ENCODE measurements around the gene HACD1.
"Not testable (repeated sequence)": the region's sequence is repeated elsewhere in the genome, so short reads cannot be mapped to it uniquely, and the experiment has no call there.

HACD1 gene

DNA sequence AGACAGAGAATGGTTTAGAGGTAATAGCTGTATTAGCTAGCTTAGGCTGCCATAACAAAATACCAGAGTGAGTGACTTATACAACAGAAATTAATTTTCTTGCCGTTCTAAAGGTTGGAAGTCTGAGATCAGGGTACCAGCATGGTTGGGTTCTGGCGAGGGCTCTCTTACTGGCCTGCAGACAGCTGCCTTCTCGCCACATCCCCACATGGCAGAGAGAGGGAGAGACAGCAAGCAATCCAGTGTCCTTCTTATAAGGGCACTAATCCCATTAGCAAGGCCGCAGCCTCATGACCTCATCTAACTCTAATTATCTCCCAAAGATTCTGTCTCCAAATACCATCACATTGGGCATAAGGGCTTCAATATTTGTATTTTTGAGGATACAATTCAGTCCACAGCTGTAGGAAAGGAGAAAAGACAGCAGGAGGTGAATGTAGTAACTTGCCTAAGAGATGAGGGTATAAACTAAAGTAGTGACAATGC lies 23.2 kb upstream of the HACD1 start:
- DNase-seq: no peak

DNA sequence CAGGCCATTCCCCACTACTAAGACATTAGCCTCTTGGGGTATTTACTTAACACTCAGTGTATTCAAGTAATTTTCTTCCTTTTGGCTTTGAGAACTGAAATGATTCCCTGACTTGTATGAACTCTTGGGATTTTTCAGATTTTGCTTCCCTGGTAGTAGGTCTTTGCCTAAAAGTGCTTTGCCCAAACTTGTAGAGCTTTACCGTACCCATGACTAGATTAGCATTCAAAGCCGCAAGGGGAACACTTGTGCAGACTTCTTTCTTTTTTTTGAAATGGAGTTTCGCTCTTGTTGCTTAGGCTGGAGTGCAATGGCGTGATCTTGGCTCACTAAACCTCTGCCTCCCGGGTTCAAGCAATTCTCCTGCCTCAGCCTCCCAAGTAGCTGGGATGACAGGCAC lies 20.7 kb upstream of the HACD1 start:
- DNase-seq: no peak

GRCh38 chr10:17633353-17633752 lies 16.2 kb upstream of the HACD1 start:
- no peak for DNase-seq

DNA sequence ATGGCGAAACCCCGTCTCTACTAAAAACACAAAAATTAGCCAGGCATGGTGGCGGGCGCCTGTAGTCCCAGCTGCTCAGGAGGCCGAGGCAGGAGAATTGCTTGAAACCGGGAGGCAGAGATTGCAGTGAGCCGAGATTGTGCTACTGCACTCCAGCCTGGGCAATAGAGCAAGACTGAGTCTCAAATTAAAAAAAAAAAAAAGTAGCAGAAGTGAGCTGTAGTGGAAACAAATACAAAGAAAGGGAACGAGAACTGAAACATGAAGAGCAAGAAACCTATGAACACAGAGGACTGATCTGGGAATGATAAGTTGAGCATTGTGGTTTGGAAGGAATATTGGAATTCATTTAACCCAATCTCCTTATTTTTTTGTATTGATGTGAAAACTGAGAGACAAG lies 15.4 kb upstream of the HACD1 start:
- not testable (repeated sequence) for DNase-seq

GRCh38 chr10:17626656-17627055 lies 9.5 kb upstream of the HACD1 start:
- DNase-seq: no peak

DNA sequence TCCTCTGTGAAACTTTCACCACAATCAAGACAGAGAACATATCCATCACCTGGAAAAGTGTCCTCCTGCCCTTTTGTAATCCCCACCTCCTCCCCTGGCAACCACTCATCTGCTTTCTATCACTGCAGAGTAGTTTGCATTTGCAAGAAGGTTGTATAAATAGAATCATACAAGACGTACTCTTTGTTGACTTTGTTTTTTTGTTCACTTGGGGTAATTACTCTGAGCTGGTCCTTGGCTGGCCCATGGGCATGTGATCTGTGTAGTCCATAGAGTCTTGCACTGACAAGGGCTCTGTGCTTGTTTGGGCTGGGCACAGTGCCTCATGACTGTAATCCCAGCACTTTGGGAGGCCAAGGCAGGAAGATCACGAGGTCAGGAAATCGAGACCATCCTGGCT lies 7.8 kb upstream of the HACD1 start:
- no peak for DNase-seq

DNA sequence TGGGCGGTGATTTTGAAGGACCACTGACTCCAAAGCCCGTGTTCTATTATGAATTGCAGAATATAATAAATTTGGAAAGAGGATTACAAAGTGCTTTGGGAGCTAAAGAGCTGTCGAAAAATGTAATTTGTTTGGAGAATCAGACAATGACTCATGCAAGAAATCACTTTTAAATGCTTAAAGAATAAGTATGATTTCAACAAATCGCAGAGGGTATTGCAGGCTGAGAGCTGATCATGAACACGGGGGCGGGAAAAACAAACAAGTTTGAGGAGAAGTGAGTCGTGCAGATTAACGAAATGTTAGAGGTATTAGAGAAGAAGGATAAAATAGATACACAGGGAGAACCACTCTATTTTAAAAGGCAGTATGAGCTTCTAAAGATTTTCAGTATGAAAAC lies 4.9 kb upstream of the HACD1 start:
- no peak for DNase-seq

DNA sequence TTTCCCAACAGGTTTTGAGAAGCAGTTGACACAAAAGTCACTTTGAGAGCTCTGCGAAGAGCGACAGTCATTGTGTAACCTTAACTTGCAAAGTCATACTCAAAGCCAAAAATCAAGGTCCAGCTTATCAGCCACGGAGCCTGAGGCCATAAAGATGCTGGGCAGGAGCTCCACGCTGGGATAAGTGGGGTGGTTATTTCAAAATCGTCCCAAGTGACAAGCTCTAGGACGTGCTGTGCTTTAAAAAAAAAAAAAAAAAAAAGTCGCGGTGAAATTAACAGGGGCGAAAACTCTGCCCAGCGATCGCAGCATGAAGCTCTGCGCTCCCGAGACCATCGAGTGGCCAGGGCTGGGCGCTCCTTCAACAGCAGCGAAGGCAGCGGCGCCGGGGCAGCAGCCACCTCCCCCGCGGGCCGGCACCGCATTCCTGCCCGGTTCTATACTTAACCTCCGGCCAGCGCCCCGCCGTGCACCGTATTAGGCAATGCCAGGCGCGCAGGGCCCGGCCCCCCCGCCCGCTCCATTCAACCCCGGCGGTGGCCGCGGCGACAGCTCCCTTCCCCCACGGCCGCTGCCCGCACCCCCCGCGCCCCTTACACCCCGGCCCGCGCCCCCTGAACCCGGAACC lies 657 bp downstream of the HACD1 start:
- DNase-seq: no peak

DNA sequence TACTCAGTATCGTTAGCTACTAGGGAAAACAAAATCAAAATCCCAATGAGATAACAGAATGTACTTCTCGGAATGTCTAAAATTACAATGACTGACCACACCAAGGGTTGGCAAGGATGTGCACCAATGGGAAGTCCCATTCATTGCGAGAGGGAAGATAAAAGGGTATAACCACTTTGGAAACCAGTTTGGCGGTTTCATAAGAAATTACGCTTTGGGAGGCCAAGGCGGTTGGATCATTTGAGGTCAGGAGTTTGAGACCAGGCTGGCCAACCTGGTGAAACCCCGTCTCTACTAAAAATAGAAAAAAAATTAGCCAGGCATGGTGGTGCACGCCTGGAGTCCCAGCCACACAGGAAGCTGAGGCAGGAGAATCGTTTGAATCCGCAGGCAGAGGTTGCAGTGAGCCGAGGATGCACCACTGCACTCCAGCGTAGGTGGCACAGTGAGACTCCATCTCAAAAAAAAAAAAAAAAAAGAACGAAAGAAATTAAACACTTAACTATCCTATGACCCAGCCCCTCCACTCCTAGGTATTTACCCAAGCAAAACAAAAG lies 7.6 kb downstream of the HACD1 start:
- DNase-seq: no peak

GRCh38 chr10:17607603-17608332 lies 9.4 kb downstream of the HACD1 start:
- DNase-seq: peak; percentile 3

- no peak for DNase-seq
These were observed 10.1 kb downstream of the HACD1 start for GRCh38 chr10:17607060-17607459.

GRCh38 chr10:17606547-17607040 lies 10.6 kb downstream of the HACD1 start:
- no peak for DNase-seq

GRCh38 chr10:17605936-17606335 lies 11.2 kb downstream of the HACD1 start:
- no peak for DNase-seq

DNA sequence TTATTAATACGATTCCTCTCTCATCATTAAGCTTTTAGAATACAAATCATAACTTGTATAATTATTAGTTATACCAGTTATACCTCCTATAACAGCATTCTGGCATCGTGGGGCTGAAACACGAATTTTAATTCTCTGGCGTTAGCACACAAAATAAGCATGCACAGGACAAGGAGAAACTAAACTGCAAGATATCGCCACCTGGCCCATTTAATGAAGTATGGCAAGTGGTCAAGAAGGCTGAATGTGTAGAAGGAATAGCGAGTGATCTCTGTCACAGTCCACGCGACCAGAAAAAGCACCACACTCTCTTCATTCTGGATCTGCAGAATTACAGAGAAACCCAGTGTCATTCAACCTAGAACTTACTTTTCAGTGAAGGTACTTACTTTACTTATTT lies 18.1 kb downstream of the HACD1 start:
- DNase-seq: no peak

- DNase-seq: no peak
These were observed 19.8 kb downstream of the HACD1 start for GRCh38 chr10:17597386-17597785.

GRCh38 chr10:17590969-17591645 lies 26.1 kb downstream of the HACD1 start:
- DNase-seq: no peak

DNA sequence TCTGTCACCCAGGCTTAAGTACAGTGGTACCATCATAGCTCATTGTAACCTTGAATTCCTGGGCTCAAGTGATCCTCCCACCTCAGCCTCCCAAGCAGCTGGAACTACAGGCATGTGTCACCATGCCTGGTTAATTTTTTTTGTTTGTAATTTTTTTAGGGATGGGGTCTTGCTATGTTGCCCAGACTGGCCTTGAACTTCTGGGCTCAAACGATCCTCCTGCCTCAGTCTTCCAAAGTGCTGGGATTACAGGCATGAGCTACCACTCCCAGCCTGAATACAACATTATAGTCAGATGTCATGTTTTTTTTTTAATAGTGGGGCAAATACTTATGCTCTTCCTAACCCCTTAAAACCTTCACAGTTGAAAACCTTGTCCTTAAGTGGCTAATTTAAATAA lies 27.9 kb downstream of the HACD1 start:
- not testable (repeated sequence) for DNase-seq

- no peak for DNase-seq
These were observed 28.8 kb downstream of the HACD1 start for GRCh38 chr10:17588420-17588819.

DNA sequence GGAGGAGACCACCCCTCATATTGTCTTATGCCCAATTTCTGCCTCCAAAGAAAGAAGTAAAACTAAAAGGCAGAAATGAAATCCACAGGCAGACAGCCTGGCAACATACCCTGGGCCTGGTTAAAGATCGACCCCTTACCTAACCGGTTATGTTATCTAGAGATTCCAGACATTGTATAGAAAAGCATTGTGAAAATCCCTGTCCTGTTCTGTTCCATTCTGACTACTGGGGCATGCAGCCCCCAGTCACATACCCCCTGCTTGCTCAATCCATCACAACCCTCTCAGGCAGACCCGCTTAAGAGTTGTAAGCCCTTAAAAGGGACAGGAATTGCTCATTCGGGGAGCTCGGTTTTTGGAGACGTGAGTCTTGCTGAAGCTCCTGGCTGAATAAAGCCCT lies 29.9 kb downstream of the HACD1 start:
- not testable (repeated sequence) for DNase-seq

DNA sequence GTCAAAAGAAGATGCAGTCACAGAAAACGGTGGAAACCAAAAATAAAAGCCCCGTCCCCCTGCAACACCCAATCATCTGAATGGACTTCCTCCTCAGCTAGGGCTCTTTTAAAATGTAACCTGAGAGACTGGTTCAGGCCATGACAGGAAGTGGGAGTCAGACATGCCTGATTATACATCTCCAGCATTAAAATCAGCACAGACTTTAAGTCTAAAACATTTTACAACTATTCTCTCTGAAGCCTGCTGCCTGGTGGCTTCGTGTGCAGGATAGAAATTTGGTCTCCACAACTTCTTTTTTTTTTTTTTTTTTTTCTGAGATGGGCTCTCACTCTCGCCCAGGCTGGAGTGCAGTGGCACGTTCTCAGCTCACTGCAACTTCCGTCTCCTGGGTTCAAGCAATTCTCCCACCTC lies 30.3 kb downstream of the HACD1 start:
- no peak for DNase-seq

- no peak for DNase-seq
These were observed 32.2 kb downstream of the HACD1 start for GRCh38 chr10:17585016-17585415.

GRCh38 chr10:17580885-17581284 lies 36.3 kb downstream of the HACD1 start:
- no peak for DNase-seq

DNA sequence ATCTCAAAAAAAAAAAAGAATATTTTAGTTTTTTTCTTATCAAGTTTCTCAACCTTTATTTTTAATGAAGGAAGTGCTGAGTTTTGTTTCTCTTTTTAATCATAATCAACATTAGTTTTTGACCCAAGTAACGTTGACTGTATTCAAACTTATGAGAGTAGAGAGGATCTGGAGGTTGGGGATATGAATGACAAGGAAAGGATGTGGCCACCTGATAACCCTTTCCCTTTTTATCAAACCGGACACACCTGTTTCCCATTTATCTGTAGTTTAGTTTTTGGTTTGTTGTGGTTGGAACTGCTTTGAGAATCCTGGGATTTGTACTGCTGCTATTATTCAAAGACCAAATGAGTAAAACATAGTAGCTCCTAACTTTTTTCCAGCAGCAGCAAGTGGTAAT lies 38.6 kb downstream of the HACD1 start:
- DNase-seq: no peak

GRCh38 chr10:17576768-17577167 lies 40.4 kb downstream of the HACD1 start:
- no peak for DNase-seq
